Muscle layer of colon (tissue), 2 donors: Measurements from ENCODE around the gene FA2H.

Source experiments
- H3K27ac ChIP-seq: one replicate; pipeline ENCODE4 v1.7.0; 2013; ENCODE audit warnings: low read depth, mild to moderate bottlenecking, low read length, moderate library complexity
- H3K27me3 ChIP-seq, 2 donors: one replicate each; pipeline ENCODE4 v1.7.0; 2013; ENCODE audit warnings: low read length in 2 of 2, mild to moderate bottlenecking in 2 of 2; ENCODE audit not compliant: insufficient read depth in 2 of 2, control insufficient read depth in 1 of 2
- H3K36me3 ChIP-seq: one replicate; pipeline ENCODE4 v1.7.0; 2013; ENCODE audit warnings: mild to moderate bottlenecking, low read length; ENCODE audit not compliant: insufficient read depth
- H3K4me1 ChIP-seq: one replicate; pipeline ENCODE4 v1.7.0; 2013; ENCODE audit warnings: mild to moderate bottlenecking, low read length; ENCODE audit not compliant: insufficient read depth
- H3K4me3 ChIP-seq, 2 donors: one replicate each; pipeline ENCODE4 v1.7.0; 2013; ENCODE audit warnings: low read length in 2 of 2, low read depth in 1 of 2, mild to moderate bottlenecking in 1 of 2, moderate library complexity in 1 of 2
- H3K9ac ChIP-seq: one replicate; pipeline ENCODE4 v1.7.0; 2013; ENCODE audit warnings: low read length
- H3K9me3 ChIP-seq: one replicate; pipeline ENCODE4 v1.7.0; 2013; ENCODE audit warnings: mild to moderate bottlenecking, low read length
- donor health status: abdominal sarcoma.
- donor health status: Adenocarcinoma of cecum.

The FA2H gene

GRCh38 chr16:74718140-74718539, 56.5 kb downstream of the FA2H start:
- H3K36me3 ChIP-seq, result no peaks in the 10 kb centered on the region
- H3K9ac ChIP-seq, result no peak overlapping the region
- H3K4me3 ChIP-seq, result no peak overlapping the region
- no peaks in the 10 kb centered on the region for H3K9me3 ChIP-seq
- H3K4me1 ChIP-seq, result no peaks in the 10 kb centered on the region
- no peak overlapping the region for H3K27ac ChIP-seq
- H3K27me3 ChIP-seq, result no peaks in the 10 kb centered on the region

- no peaks in the 10 kb centered on the region for H3K27me3 ChIP-seq
- no peaks in the 10 kb centered on the region for H3K4me1 ChIP-seq
- no peaks in the 10 kb centered on the region for H3K36me3 ChIP-seq
- H3K4me3 ChIP-seq, result no peak overlapping the region
- no peak overlapping the region for H3K9ac ChIP-seq
- no peaks in the 10 kb centered on the region for H3K9me3 ChIP-seq
- no peak overlapping the region for H3K27ac ChIP-seq
These were observed 57.3 kb downstream of the FA2H start for GRCh38 chr16:74717367-74717766.

- H3K9me3 ChIP-seq, result no peaks in the 10 kb centered on the region
- H3K4me3 ChIP-seq, result no peak overlapping the region
- H3K36me3 ChIP-seq, result no peaks in the 10 kb centered on the region
- H3K4me1 ChIP-seq, result no peaks in the 10 kb centered on the region
- H3K9ac ChIP-seq, result no peak overlapping the region
- no peak overlapping the region for H3K27ac ChIP-seq
- H3K27me3 ChIP-seq, result no peaks in the 10 kb centered on the region
These were observed 58.3 kb downstream of the FA2H start for GRCh38 chr16:74716355-74716754.

GRCh38 chr16:74713876-74714275, 60.7 kb downstream of the FA2H start:
- Histone ChIP-seq H3K27me3 (no peaks in the 10 kb centered on the region), H3K9me3 (no peaks in the 10 kb centered on the region), H3K4me1 (no peaks in the 10 kb centered on the region), H3K36me3 (no peaks in the 10 kb centered on the region), H3K27ac (no peak overlapping the region), H3K9ac (no peak overlapping the region), H3K4me3 (no peak overlapping the region)

DNA sequence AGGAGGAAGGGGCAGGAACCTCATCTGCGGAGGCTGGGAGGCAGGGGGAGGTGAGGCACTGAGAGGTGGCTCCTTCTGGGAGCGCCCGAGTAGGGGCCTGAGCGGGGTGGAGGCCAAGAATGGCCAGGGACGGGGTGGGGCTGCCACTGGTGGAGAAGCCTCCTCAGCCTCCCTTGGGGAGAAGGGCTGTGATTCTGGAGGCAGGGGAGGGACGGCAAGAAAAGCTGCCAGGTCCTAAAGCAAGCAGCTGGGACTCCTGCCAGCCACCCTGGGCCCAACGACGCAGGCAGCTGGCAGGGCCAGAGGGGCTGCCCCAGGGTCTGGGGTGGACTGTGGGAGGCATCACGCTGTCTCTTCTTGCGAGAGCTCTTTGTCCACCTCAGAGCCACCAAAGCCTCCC, 61.3 kb downstream of the FA2H start:
- no peak overlapping the region for H3K27ac ChIP-seq
- H3K9ac ChIP-seq, result no peak overlapping the region

DNA sequence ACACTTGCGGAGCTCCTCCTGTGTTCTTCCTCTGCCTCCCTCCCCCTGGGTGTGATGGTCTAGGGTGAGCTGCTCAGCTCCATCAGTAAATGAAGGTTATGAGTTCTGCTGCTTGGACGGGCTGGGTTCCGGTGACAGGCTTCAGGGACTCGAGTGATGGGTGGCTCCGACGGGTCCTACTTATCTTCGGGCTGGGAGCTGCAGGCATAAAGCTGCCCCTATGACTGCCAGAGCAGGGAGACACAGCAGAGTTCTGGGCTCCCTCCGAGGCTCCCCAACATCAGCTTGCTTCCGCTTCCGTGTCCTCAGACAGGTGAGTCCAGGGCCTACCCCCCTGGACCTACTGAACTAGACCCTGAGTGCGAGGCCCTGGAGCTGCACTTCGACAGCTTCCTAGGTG, 62.7 kb downstream of the FA2H start:
- no peak overlapping the region for H3K4me3 ChIP-seq
- no peaks in the 10 kb centered on the region for H3K4me1 ChIP-seq
- no peaks in the 10 kb centered on the region for H3K9me3 ChIP-seq
- no peaks in the 10 kb centered on the region for H3K36me3 ChIP-seq
- no peaks in the 10 kb centered on the region for H3K27me3 ChIP-seq
- no peak overlapping the region for H3K9ac ChIP-seq
- H3K27ac ChIP-seq, result no peak overlapping the region

More for the DNA sequence above, 61.3 kb downstream of the FA2H start:
- Histone ChIP-seq H3K4me1 (no peaks in the 10 kb centered on the region), H3K4me3 (no peak overlapping the region), H3K9me3 (no peaks in the 10 kb centered on the region), H3K36me3 (no peaks in the 10 kb centered on the region), H3K27me3 (no peaks in the 10 kb centered on the region)

- H3K36me3 ChIP-seq, result no peaks in the 10 kb centered on the region
- H3K4me1 ChIP-seq, result no peaks in the 10 kb centered on the region
- H3K27me3 ChIP-seq, result no peaks in the 10 kb centered on the region
- H3K9ac ChIP-seq, result no peak overlapping the region
- no peaks in the 10 kb centered on the region for H3K9me3 ChIP-seq
- no peak overlapping the region for H3K27ac ChIP-seq
- no peak overlapping the region for H3K4me3 ChIP-seq
These were observed 64.2 kb downstream of the FA2H start for GRCh38 chr16:74710401-74710800.

GRCh38 chr16:74709441-74709877, 65.2 kb downstream of the FA2H start:
- Histone ChIP-seq H3K27me3 (no peaks in the 10 kb centered on the region), H3K9me3 (no peaks in the 10 kb centered on the region), H3K4me3 (no peak overlapping the region), H3K4me1 (no peaks in the 10 kb centered on the region), H3K9ac (no peak overlapping the region), H3K36me3 (no peaks in the 10 kb centered on the region), H3K27ac (no peak overlapping the region)

DNA sequence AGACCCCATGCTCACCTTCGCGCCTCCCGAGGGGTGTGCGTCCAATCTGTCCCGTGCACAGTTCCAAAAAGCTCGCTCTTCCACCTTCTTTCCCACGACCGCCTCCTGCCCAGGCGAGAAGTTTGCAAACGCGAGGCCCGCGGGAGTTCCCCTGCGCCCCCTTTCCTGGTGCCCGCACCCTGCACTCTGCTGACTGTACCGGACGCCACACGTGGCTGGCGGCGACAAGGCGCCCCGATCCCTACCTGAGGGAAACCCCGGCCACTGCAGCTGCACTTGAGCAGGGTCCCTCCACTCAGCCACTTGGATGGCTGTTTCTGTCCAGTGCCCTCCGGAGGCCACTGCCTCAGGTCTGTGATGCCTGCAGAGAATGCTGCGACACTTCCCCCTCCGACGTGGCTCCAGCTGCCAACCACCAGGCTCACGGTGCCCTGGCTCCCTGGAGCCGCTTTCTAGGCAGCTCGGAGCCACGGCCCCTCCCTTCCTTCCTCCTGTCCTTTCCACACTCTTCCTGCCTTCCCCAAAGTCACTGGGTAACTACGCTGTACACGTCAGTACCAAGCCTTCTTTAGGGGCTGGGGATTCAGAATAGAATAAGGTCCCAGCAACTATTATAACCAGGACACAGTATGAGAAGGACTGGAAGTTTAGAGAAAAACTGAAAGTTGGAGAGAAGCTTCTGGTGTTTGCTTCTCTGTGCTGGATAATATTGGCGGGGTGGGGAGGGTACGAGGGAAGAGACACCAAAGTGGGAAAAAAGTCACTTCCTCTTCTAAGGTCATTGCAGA, 74.0 kb downstream of the FA2H start, which contains the start of gene MLKL:
TSS of gene MLKL (minus strand) at position 425 of the 788 bp plus-strand sequence. CDS start 5,105 bp downstream, outside the sequence.
- Histone ChIP-seq H3K36me3 (no peaks in the 10 kb centered on the region), H3K9ac (peak within 1 kb of the TSS; percentile 42), H3K4me3 (peak within 1 kb of the TSS; percentile 55 to 84), H3K27me3 (no peaks in the 10 kb centered on the region), H3K4me1 (no peaks in the 10 kb centered on the region), H3K27ac (peak within 1 kb of the TSS; percentile 84), H3K9me3 (no peaks in the 10 kb centered on the region)

DNA sequence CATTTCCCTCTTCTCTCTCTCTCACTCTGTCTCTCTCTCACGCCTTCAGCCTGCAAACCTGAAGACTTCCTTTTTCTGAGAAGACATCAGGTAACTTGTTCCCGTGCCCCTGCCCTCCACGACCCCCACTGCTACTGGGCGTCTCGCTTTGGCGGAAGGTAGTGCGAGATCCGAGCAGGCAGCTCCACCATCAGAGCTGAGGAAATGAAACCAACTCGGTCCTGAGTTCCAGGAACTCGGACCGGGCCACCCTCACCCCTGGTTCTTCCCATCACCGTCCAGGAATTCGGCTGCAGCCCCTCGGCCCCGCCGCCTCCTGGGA, 74.5 kb downstream of the FA2H start:
- H3K36me3 ChIP-seq, result no peaks in the 10 kb centered on the region
- H3K27ac ChIP-seq, result peak overlapping the region; percentile 84
- H3K9ac ChIP-seq, result peak overlapping the region; percentile 42
- H3K4me1 ChIP-seq, result no peaks in the 10 kb centered on the region
- no peaks in the 10 kb centered on the region for H3K27me3 ChIP-seq
- H3K4me3 ChIP-seq, result peak overlapping the region; percentile 55 to 84
- no peaks in the 10 kb centered on the region for H3K9me3 ChIP-seq

GRCh38 chr16:74699666-74700065, 75.0 kb downstream of the FA2H start:
- Histone ChIP-seq H3K36me3 (no peaks in the 10 kb centered on the region), H3K27me3 (no peaks in the 10 kb centered on the region), H3K27ac (no peak overlapping the region), H3K9ac (no peak overlapping the region), H3K4me1 (no peaks in the 10 kb centered on the region), H3K9me3 (no peaks in the 10 kb centered on the region), H3K4me3 (no peak overlapping the region)

DNA sequence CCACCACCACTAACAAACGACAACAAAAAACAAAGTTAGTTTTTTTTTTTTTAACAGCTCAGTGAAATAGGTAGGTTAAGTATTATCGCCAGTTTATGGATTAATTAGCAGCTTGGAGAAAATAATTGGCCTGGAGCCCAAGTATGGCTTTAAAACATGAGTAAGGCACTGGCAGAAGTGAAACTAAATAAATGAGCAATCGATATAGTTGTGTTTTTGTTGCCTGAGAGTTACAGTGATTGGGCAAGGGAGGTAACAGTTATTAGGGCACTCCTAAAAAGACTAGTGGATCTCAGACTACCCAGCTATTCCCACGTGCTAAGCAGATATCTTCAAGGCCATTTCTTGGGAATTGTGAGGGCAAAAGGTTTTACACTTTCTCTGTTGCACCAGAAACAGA, 76.4 kb downstream of the FA2H start:
- H3K9me3 ChIP-seq, result no peaks in the 10 kb centered on the region
- H3K27ac ChIP-seq, result no peak overlapping the region
- H3K4me1 ChIP-seq, result no peaks in the 10 kb centered on the region
- no peaks in the 10 kb centered on the region for H3K27me3 ChIP-seq
- H3K36me3 ChIP-seq, result no peaks in the 10 kb centered on the region
- H3K4me3 ChIP-seq, result no peak overlapping the region
- no peak overlapping the region for H3K9ac ChIP-seq
